HepG2 (cell line): ENCODE measurements around the gene HMG20B. TPM values are rescaled to one million over a fixed set of nuclear protein-coding genes. Genes with fewer than 3 reads are reported as not detected.

Experiments
- ATAC-seq: fragments of 200-7000 bp; cut with Tn5 transposase; 3 replicates; pipeline ENCODE4 v1.9.1; 2020; ENCODE audit warnings: mild to moderate bottlenecking, moderate library complexity
- BruUV-seq: library from RNA; stranded (reverse); fragments of 400-500 nt; replicated peaks from 2 replicates; lab custom pipeline; 2021; lab: Mats Ljungman, UMichigan
- CTCF ChIA-PET: fragments of 300-600 bp; formaldehyde crosslinking; extraction: SDS; loops from one replicate; lab custom pipeline; 2021; ENCODE audit warnings: low total read pairs, inconsistent platforms, low intra/inter-chr PET ratio; lab: Yijun Ruan, JAX
- POLR2A ChIA-PET: fragments of 350-600 bp; sonication (Branson Sonifier 250); formaldehyde crosslinking; loops from one replicate; lab custom pipeline; 2020; ENCODE audit warnings: antibody characterized with exemption, inconsistent platforms; lab: Yijun Ruan, JAX
- DNase-seq: peaks from one replicate; pipeline ENCODE4 v3.0.0-alpha.2; 2015; ENCODE audit warnings: low spot score
- FAIRE-seq: peaks from 3 replicates; lab custom pipeline; 2011; peaks lifted over from hg19 to GRCh38; lab: Jason Lieb, UNC
- H2AFZ ChIP-seq: one replicate; pipeline ENCODE4 v1.6.1; 2011; ENCODE audit warnings: low read length, inconsistent platforms
- H3K27ac ChIP-seq: fragments of 300-600 bp; 3 replicates; pipeline ENCODE4 v1.8.0; 2011; ENCODE audit warnings: mixed run types, mild to moderate bottlenecking, mixed read lengths, low read length, inconsistent platforms; ENCODE audit not compliant: insufficient read depth; ENCODE audit errors: extremely low read length
- H3K27me3 ChIP-seq, 2 experiments: fragments of 200-600 bp in 1 of 2; 2 replicates in 1 of 2; 3 replicates in 1 of 2; pipeline versions ENCODE4 v1.6.0 to v1.8.0; 2011; ENCODE audit warnings: low read length in 2 of 2, mild to moderate bottlenecking in 2 of 2, moderate library complexity in 2 of 2, inconsistent platforms in 1 of 2; ENCODE audit not compliant: insufficient read depth in 2 of 2, control insufficient read depth in 1 of 2
- H3K36me3 ChIP-seq, 2 experiments: fragments of 200-600 bp in 1 of 2; replicated peaks in 1 of 2; 2 replicates in 1 of 2; 3 replicates in 1 of 2; pipeline versions ENCODE4 v1.5.1 to v1.8.0; 2011; ENCODE audit warnings: low read length in 2 of 2, inconsistent platforms in 1 of 2; ENCODE audit not compliant: insufficient read depth in 2 of 2, control insufficient read depth in 1 of 2
- H3K4me1 ChIP-seq: 2 replicates; pipeline ENCODE4 v1.5.1; 2012; ENCODE audit warnings: low read length, inconsistent platforms; ENCODE audit not compliant: insufficient read depth
- H3K4me2 ChIP-seq: 2 replicates; pipeline ENCODE4 v1.6.0; 2011; ENCODE audit warnings: low read depth, low read length, inconsistent platforms
- H3K4me3 ChIP-seq, 3 experiments: fragments of 200-600 bp in 1 of 3; sonication (generic), shearing (Covaris generic) in 1 of 3; replicated peaks in 1 of 3; 2 replicates each; pipeline ENCODE4 v1.5.1; 2011 to 2016; ENCODE audit warnings: low read length in 3 of 3, inconsistent platforms in 2 of 3, low read depth in 2 of 3, mild to moderate bottlenecking in 2 of 3, control low read depth in 1 of 3, mixed read lengths in 1 of 3; ENCODE audit not compliant: insufficient read depth in 1 of 3
- H3K79me2 ChIP-seq: one replicate; pipeline ENCODE4 v1.6.1; 2011; ENCODE audit warnings: low read length, inconsistent platforms; ENCODE audit not compliant: insufficient read depth
- H3K9ac ChIP-seq: 2 replicates; pipeline ENCODE4 v1.6.0; 2011; ENCODE audit warnings: mild to moderate bottlenecking, low read depth, low read length, inconsistent platforms; ENCODE audit not compliant: insufficient read depth
- H3K9me3 ChIP-seq: 2 replicates; pipeline ENCODE4 v1.5.1; 2012; ENCODE audit warnings: mild to moderate bottlenecking, low read length
- H4K20me1 ChIP-seq: 2 replicates; pipeline ENCODE4 v1.6.0; 2011; ENCODE audit warnings: inconsistent platforms, mild to moderate bottlenecking, low read length, moderate library complexity; ENCODE audit not compliant: insufficient read depth
- GATAD2A ChIP-seq: IDR thresholded peaks from 2 replicates; pipeline ENCODE4 v1.6.1; 2016
- HOXA9 ChIP-seq: sonication (generic); formaldehyde crosslinking; IDR thresholded peaks from 2 replicates; pipeline ENCODE4 v1.8.1; 2022; ENCODE audit warnings: missing genetic modification reagents, mild to moderate bottlenecking, moderate library complexity, borderline replicate concordance
- NAIF1 ChIP-seq: sonication (generic); formaldehyde crosslinking; IDR thresholded peaks from 2 replicates; pipeline ENCODE4 v1.5.0; 2020; ENCODE audit warnings: mild to moderate bottlenecking, missing genetic modification reagents, borderline replicate concordance
- RAD51 ChIP-seq: fragments of 450-650 bp; IDR thresholded peaks from 2 replicates; pipeline ENCODE4 v1.6.1; 2016; ENCODE audit warnings: borderline replicate concordance
- ZMYM3 ChIP-seq: sonication (generic); formaldehyde crosslinking; IDR thresholded peaks from 2 replicates; pipeline ENCODE4 v1.5.1; 2020; ENCODE audit warnings: mild to moderate bottlenecking, missing genetic modification reagents
- ZNF563 ChIP-seq: sonication (generic); formaldehyde crosslinking; IDR thresholded peaks from 2 replicates; pipeline ENCODE4 v1.8.0; 2022; ENCODE audit warnings: mild to moderate bottlenecking, moderate library complexity, missing genetic modification reagents
- ZNF768 ChIP-seq: sonication (generic); formaldehyde crosslinking; IDR thresholded peaks from 2 replicates; pipeline ENCODE4 v1.4.0; 2020; ENCODE audit warnings: missing genetic modification reagents
- WGBS: methylation state at CpG from one replicate; pipeline ENCODE4 v1.1.6; 2017; ENCODE audit warnings: low lambda C conversion rate; 5-methylcytosine and 5-hydroxymethylcytosine counted together
- in situ Hi-C: cut with HindIII; loops from 2 replicates; pipeline ENCODE4 v1.10.0; 2017; ENCODE audit warnings: low pct_unique_long_range_greater_than_20kb; ENCODE audit not compliant: extremely low pct_ligation_motif_present
- intact Hi-C: fragments of 100-400 bp; cut with micrococcal nuclease; formaldehyde crosslinking; loops from one replicate; pipeline ENCODE4 v1.10.0; 2022; ENCODE audit not compliant: unreplicated experiment
- polyA plus RNA-seq, 8 experiments: library from polyadenylated mRNA; depleted of rRNA in 3 of 8; stranded (reverse) in 7 of 8; unstranded in 1 of 8; fragments of >200 nt; fragmentation: Illumina TruSeq in 4 of 8; extraction: Trizol in 4 of 8; gene quantifications; 2 replicates each; pipeline versions ENCODE4 v1.2.1 to v1.2.3, GENCODE V29; 2011 to 2016; ENCODE audit warnings: low read depth in 4 of 8, missing spikeins in 1 of 8, mixed read lengths in 1 of 8; ENCODE audit not compliant: insufficient read depth in 1 of 8
- total RNA-seq, 5 experiments: library from RNA; depleted of rRNA; stranded (reverse); fragments of >200 nt; fragmentation: Illumina TruSeq; extraction: Trizol; gene quantifications; 2 replicates each; pipeline ENCODE4 v1.2.3, GENCODE V29; 2016; ENCODE audit warnings: low read depth in 1 of 5
- TF ChIP-seq, protein P1 (sequence below): sonication (generic); formaldehyde crosslinking; IDR thresholded peaks from 2 replicates; pipeline ENCODE4 v1.5.0; 2020; ENCODE audit warnings: missing genetic modification reagents
- TF ChIP-seq, protein P2 (sequence below): sonication (generic); formaldehyde crosslinking; IDR thresholded peaks from 2 replicates; pipeline ENCODE4 v1.5.1; 2020; ENCODE audit warnings: mild to moderate bottlenecking, missing genetic modification reagents, moderate library complexity
- TF ChIP-seq, protein P3 (sequence below): sonication (generic); formaldehyde crosslinking; IDR thresholded peaks from 2 replicates; pipeline ENCODE4; 2020; ENCODE audit warnings: missing genetic modification reagents, mild to moderate bottlenecking, borderline replicate concordance

HMG20B gene
- total and polyA plus RNA-seq, 2 of the 13 experiments (the other 11 are each of a cell fraction or from before 2014, with no cell fraction given): 23.9 to 29.2 TPM

DNA sequence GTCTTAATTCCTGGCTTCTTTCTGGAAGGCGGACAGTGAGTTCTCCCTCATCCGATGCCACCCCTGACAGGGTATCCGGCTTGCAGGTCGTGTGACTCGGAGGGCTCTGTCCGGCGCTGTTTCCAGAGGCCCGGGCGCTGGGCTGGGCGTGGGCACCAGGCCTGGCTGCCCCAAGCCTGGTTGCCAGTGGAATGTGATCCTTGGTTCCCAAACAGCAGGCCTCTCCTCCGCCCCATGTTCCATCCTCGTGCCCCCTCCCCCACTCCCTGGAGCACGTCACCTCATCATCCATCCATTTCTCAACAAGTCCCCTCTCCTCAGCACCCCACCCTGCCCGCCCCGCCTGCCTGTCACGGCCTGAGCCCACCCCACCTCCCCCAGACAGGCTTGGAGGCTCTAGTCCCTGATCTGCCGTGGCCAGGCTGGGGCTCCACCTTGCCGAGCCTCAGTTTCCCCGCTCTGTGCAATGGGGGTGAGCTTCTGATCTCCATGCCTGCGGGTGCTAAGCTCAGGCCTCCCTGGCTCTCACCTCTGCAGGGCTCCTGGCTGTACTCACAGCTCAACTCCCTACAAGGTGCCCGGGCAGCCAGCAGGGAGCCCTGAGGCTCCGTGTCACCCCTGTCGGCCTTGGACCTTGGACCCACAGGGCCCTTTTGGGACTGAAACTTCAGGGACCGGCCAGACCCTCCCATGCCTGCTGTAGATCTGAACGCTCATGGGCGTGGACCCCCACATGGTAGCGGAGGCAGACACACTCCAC, 31.7 kb downstream of the HMG20B start (continued):
- TF ChIP-seq, protein P1, sequence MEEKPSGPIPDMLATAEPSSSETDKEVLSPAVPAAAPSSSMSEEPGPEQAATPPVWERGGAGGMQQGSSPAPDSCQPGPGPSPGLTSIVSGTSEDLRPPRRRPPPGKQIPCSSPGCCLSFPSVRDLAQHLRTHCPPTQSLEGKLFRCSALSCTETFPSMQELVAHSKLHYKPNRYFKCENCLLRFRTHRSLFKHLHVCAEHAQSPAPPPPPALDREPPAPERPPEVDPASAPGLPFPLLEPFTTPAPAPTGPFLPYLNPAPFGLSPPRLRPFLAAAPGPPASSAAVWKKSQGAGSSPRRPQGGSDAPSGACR (CRISPR knock-in tag): no peak
- TF ChIP-seq RAD51: no peak
- no peak for TF ChIP-seq GATAD2A
- 0 out of 2 replicates have a peak, but pooled peaks have one; percentile 16 for TF ChIP-seq ZMYM3 (CRISPR knock-in tag)
- TF ChIP-seq, all 625 proteins: peak for 6

DNA sequence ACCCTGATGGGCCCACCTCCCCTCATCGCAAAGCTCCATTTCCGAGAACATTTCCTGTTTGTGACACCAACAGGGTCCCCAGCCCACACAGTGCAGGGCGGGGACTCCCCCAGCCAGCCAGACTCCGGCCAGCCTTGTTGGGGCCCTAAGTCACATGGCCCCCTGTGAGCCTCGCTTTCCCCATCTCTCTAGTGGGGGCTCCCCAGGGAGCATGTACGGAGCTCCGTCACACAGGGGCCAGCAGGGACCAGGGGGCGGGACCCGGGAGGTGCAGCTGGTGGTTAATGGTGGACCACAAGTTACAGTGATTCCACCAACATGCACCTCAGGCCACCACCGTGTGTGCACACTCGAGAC, 32.2 kb downstream of the HMG20B start:
- Histone ChIP-seq H3K9ac (peak overlapping the region; percentile 10; the same call in 1 of the 2 replicates), H3K27ac (no peak overlapping the region), H3K27me3 (peaks cover 0 to 29% of the 10 kb centered on the region in 2 experiments; a peak in 2 of 5 replicates), H3K79me2 (no peaks in the 10 kb centered on the region), H3K4me3 (peak overlapping the region in 2 of 3 experiments; percentile 23 to 68; a peak in 2 of 6 replicates), H3K36me3 (no peaks in the 10 kb centered on the region), H3K4me1 (peaks cover 48% of the 10 kb centered on the region), H3K4me2 (peak overlapping the region; percentile 67), H2AFZ (no peak overlapping the region), H3K9me3 (no peaks in the 10 kb centered on the region), H4K20me1 (no peaks in the 10 kb centered on the region)
- in situ Hi-C loops: no loop called here
- 0% methylated on average over 3 of the region's 11 CpGs for WGBS
- ATAC-seq (0 out of 3 replicates have a peak, but pooled peaks have one; percentile 4), FAIRE-seq (no peak), DNase-seq (no peak)
- BruUV-seq: no TSS peak
- POLR2A ChIA-PET: no interaction called here
- intact Hi-C loops: no loop called here
- CTCF ChIA-PET: no interaction called here
- 0 out of 2 replicates have a peak, but pooled peaks have one; percentile 1 for TF ChIP-seq ZNF768 (CRISPR knock-in tag)
- TF ChIP-seq, protein P2, sequence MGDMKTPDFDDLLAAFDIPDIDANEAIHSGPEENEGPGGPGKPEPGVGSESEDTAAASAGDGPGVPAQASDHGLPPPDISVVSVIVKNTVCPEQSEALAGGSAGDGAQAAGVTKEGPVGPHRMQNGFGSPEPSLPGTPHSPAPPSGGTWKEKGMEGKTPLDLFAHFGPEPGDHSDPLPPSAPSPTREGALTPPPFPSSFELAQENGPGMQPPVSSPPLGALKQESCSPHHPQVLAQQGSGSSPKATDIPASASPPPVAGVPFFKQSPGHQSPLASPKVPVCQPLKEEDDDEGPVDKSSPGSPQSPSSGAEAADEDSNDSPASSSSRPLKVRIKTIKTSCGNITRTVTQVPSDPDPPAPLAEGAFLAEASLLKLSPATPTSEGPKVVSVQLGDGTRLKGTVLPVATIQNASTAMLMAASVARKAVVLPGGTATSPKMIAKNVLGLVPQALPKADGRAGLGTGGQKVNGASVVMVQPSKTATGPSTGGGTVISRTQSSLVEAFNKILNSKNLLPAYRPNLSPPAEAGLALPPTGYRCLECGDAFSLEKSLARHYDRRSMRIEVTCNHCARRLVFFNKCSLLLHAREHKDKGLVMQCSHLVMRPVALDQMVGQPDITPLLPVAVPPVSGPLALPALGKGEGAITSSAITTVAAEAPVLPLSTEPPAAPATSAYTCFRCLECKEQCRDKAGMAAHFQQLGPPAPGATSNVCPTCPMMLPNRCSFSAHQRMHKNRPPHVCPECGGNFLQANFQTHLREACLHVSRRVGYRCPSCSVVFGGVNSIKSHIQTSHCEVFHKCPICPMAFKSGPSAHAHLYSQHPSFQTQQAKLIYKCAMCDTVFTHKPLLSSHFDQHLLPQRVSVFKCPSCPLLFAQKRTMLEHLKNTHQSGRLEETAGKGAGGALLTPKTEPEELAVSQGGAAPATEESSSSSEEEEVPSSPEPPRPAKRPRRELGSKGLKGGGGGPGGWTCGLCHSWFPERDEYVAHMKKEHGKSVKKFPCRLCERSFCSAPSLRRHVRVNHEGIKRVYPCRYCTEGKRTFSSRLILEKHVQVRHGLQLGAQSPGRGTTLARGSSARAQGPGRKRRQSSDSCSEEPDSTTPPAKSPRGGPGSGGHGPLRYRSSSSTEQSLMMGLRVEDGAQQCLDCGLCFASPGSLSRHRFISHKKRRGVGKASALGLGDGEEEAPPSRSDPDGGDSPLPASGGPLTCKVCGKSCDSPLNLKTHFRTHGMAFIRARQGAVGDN (CRISPR knock-in tag): peak; percentile 26; the same call in 1 of the 2 replicates
- TF ChIP-seq, protein P3, sequence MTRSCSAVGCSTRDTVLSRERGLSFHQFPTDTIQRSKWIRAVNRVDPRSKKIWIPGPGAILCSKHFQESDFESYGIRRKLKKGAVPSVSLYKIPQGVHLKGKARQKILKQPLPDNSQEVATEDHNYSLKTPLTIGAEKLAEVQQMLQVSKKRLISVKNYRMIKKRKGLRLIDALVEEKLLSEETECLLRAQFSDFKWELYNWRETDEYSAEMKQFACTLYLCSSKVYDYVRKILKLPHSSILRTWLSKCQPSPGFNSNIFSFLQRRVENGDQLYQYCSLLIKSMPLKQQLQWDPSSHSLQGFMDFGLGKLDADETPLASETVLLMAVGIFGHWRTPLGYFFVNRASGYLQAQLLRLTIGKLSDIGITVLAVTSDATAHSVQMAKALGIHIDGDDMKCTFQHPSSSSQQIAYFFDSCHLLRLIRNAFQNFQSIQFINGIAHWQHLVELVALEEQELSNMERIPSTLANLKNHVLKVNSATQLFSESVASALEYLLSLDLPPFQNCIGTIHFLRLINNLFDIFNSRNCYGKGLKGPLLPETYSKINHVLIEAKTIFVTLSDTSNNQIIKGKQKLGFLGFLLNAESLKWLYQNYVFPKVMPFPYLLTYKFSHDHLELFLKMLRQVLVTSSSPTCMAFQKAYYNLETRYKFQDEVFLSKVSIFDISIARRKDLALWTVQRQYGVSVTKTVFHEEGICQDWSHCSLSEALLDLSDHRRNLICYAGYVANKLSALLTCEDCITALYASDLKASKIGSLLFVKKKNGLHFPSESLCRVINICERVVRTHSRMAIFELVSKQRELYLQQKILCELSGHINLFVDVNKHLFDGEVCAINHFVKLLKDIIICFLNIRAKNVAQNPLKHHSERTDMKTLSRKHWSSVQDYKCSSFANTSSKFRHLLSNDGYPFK (CRISPR knock-in tag): peak; percentile 38; the same call in 1 of the 2 replicates
- 0 out of 2 replicates have a peak, but pooled peaks have one; percentile 41 for TF ChIP-seq ZNF563 (CRISPR knock-in tag)
- 0 out of 2 replicates have a peak, but pooled peaks have one; percentile 1 for TF ChIP-seq ZMYM3 (CRISPR knock-in tag)
- no peak for TF ChIP-seq NAIF1 (CRISPR knock-in tag)
- 0 out of 2 replicates have a peak, but pooled peaks have one; percentile 33 for TF ChIP-seq HOXA9
